Activated naive CD8-positive, alpha-beta T cell treated with anti-CD3 and anti-CD28 coated beads, Interleukin-2, amount 50 U/mL, for 24 hours (primary cell): ENCODE data around the gene ZNF678.
"Not testable (repeated sequence)": the region's sequence is repeated elsewhere in the genome, so short reads cannot be mapped to it uniquely, and the experiment has no call there.

ENCODE experiments used
- ATAC-seq: fragments of 150-1000 bp; cut with Tn5 transposase; one replicate; pipeline ENCODE4 v1.10.0; 2021
- DNase-seq: peaks from one replicate; pipeline ENCODE4 v3.0.0; 2021
- H3K27ac Mint-ChIP-seq: one replicate; pipeline ENCODE4 v1.8.0; 2021; ENCODE audit warnings: mild to moderate bottlenecking, mixed read lengths
- H3K27me3 Mint-ChIP-seq: one replicate; pipeline ENCODE4 v1.8.0; 2021; ENCODE audit warnings: mixed read lengths
- H3K36me3 Mint-ChIP-seq: one replicate; pipeline ENCODE4 v1.8.0; 2021; ENCODE audit warnings: low read depth, mixed read lengths
- H3K4me1 Mint-ChIP-seq: one replicate; pipeline ENCODE4 v1.8.0; 2021; ENCODE audit warnings: mixed read lengths
- H3K4me3 Mint-ChIP-seq: one replicate; pipeline ENCODE4 v1.8.0; 2021; ENCODE audit warnings: mild to moderate bottlenecking, moderate library complexity, mixed read lengths
- H3K9me3 Mint-ChIP-seq: one replicate; pipeline ENCODE4 v1.8.0; 2021; ENCODE audit warnings: mixed read lengths

Gene ZNF678

GRCh38 chr1:227697321-227697864, 134.0 kb downstream of the ZNF678 start:
- peaks cover 17% of the 10 kb centered on the region for H3K36me3 Mint-ChIP-seq
- H3K4me1 Mint-ChIP-seq = no peaks in the 10 kb centered on the region
- H3K27ac Mint-ChIP-seq = no peak overlapping the region
- H3K27me3 Mint-ChIP-seq = no peaks in the 10 kb centered on the region
- ATAC-seq (no peak), DNase-seq (no peak)
- H3K4me3 Mint-ChIP-seq = no peak overlapping the region
- peaks cover 41% of the 10 kb centered on the region for H3K9me3 Mint-ChIP-seq

GRCh38 chr1:227701631-227702030, 138.3 kb downstream of the ZNF678 start:
- H3K4me3 Mint-ChIP-seq, H3K4me1 Mint-ChIP-seq, ATAC-seq, H3K27me3 Mint-ChIP-seq, H3K27ac Mint-ChIP-seq, DNase-seq: not testable (repeated sequence)
- Mint-ChIP-seq H3K36me3 (peaks cover 16% of the 10 kb centered on the region), H3K9me3 (peaks cover 52% of the 10 kb centered on the region)

GRCh38 chr1:227707846-227708245, 144.5 kb downstream of the ZNF678 start:
- ATAC-seq (peak; percentile 33), DNase-seq (no peak)
- H3K9me3 Mint-ChIP-seq = peaks cover 45% of the 10 kb centered on the region
- peaks cover 6% of the 10 kb centered on the region for H3K4me1 Mint-ChIP-seq
- H3K4me3 Mint-ChIP-seq = no peak overlapping the region
- no peak overlapping the region for H3K27ac Mint-ChIP-seq
- H3K36me3 Mint-ChIP-seq = peaks cover 7% of the 10 kb centered on the region
- H3K27me3 Mint-ChIP-seq = no peaks in the 10 kb centered on the region

- H3K27me3 Mint-ChIP-seq = no peaks in the 10 kb centered on the region
- ATAC-seq = no peak
- no peak overlapping the region for H3K4me3 Mint-ChIP-seq
- H3K36me3 Mint-ChIP-seq = peaks cover 9% of the 10 kb centered on the region
- no peak overlapping the region for H3K27ac Mint-ChIP-seq
- DNase-seq = no peak
- H3K9me3 Mint-ChIP-seq = peaks cover 37% of the 10 kb centered on the region
- peaks cover 6% of the 10 kb centered on the region for H3K4me1 Mint-ChIP-seq
These were observed 146.1 kb downstream of the ZNF678 start for GRCh38 chr1:227709451-227709850.

- not testable (repeated sequence) for H3K4me1 Mint-ChIP-seq, DNase-seq, H3K27ac Mint-ChIP-seq, ATAC-seq, H3K27me3 Mint-ChIP-seq, H3K4me3 Mint-ChIP-seq
- Mint-ChIP-seq H3K36me3 (peaks cover 10% of the 10 kb centered on the region), H3K9me3 (peaks cover 40% of the 10 kb centered on the region)
These were observed 147.1 kb downstream of the ZNF678 start for GRCh38 chr1:227710474-227710873.

- Mint-ChIP-seq H3K27ac (no peak overlapping the region), H3K9me3 (peaks cover 55% of the 10 kb centered on the region), H3K4me1 (peaks cover 4% of the 10 kb centered on the region), H3K27me3 (peaks cover 2% of the 10 kb centered on the region), H3K4me3 (no peak overlapping the region), H3K36me3 (peaks cover 14% of the 10 kb centered on the region)
- ATAC-seq = no peak
- DNase-seq = no peak
These were observed 149.3 kb downstream of the ZNF678 start for GRCh38 chr1:227712648-227713047.

- Mint-ChIP-seq H3K27ac (no peak overlapping the region), H3K4me3 (no peak overlapping the region), H3K9me3 (peaks cover 79% of the 10 kb centered on the region), H3K27me3 (peaks cover 2% of the 10 kb centered on the region), H3K36me3 (peaks cover 35% of the 10 kb centered on the region), H3K4me1 (no peaks in the 10 kb centered on the region)
- DNase-seq (no peak), ATAC-seq (no peak)
These were observed 155.6 kb downstream of the ZNF678 start for GRCh38 chr1:227718932-227719331.

- ATAC-seq (no peak), DNase-seq (no peak)
- Mint-ChIP-seq H3K9me3 (peaks cover 54% of the 10 kb centered on the region), H3K36me3 (peaks cover 24% of the 10 kb centered on the region), H3K27me3 (peaks cover 12% of the 10 kb centered on the region), H3K27ac (no peak overlapping the region), H3K4me1 (peaks cover 11% of the 10 kb centered on the region), H3K4me3 (no peak overlapping the region)
These were observed 160.1 kb downstream of the ZNF678 start for GRCh38 chr1:227723474-227723873.

- no peak overlapping the region for H3K4me3 Mint-ChIP-seq
- peaks cover 41% of the 10 kb centered on the region for H3K9me3 Mint-ChIP-seq
- no peak for ATAC-seq
- peaks cover 23% of the 10 kb centered on the region for H3K4me1 Mint-ChIP-seq
- peaks cover 17% of the 10 kb centered on the region for H3K36me3 Mint-ChIP-seq
- H3K27ac Mint-ChIP-seq = no peak overlapping the region
- no peak for DNase-seq
- peaks cover 12% of the 10 kb centered on the region for H3K27me3 Mint-ChIP-seq
These were observed 161.7 kb downstream of the ZNF678 start for GRCh38 chr1:227725046-227725445.

GRCh38 chr1:227726318-227726717, 163.0 kb downstream of the ZNF678 start:
- H3K27ac Mint-ChIP-seq = no peak overlapping the region

More at GRCh38 chr1:227726318-227726717, 163.0 kb downstream of the ZNF678 start:
- H3K9me3 Mint-ChIP-seq = peaks cover 29% of the 10 kb centered on the region
- H3K4me1 Mint-ChIP-seq = peaks cover 27% of the 10 kb centered on the region
- ATAC-seq (no peak), DNase-seq (no peak)
- peaks cover 12% of the 10 kb centered on the region for H3K27me3 Mint-ChIP-seq
- H3K4me3 Mint-ChIP-seq = no peak overlapping the region
- peaks cover 10% of the 10 kb centered on the region for H3K36me3 Mint-ChIP-seq
